GM18526 (cell line): ENCODE data around the gene ELMOD3.

ENCODE experiments used
- POLR2A ChIP-seq: IDR thresholded peaks from 3 replicates; pipeline ENCODE4 v1.6.1; 2011; ENCODE audit not compliant: insufficient read length; ENCODE audit errors: extremely low read depth

ELMOD3 gene

GRCh38 chr2:85428343-85428881 lies 73.8 kb downstream of the ELMOD3 start:
- no peak for TF ChIP-seq POLR2A

GRCh38 chr2:85429213-85429923 lies 74.8 kb downstream of the ELMOD3 start:
- no peak for TF ChIP-seq POLR2A

DNA sequence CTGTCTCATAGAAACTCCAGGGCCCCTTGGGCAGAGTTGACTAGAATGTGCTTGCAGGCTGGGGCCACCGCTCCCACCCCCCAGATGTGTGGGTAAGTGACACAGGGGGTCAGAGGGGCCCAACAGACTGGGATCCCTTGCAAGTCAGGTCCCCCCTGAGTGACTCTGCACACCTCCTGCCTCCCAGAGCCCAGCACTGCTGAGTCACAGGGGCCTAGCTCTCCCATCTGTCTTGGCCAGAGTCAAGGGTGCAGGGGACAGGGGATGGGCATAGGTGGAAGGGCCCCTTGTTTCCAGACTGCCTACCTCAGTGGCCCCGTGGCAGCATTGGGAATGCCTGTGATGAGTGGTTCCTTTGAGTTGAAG lies 75.3 kb downstream of the ELMOD3 start:
- no peak for TF ChIP-seq POLR2A

GRCh38 chr2:85430752-85431569 lies 76.4 kb downstream of the ELMOD3 start:
- no peak for TF ChIP-seq POLR2A

DNA sequence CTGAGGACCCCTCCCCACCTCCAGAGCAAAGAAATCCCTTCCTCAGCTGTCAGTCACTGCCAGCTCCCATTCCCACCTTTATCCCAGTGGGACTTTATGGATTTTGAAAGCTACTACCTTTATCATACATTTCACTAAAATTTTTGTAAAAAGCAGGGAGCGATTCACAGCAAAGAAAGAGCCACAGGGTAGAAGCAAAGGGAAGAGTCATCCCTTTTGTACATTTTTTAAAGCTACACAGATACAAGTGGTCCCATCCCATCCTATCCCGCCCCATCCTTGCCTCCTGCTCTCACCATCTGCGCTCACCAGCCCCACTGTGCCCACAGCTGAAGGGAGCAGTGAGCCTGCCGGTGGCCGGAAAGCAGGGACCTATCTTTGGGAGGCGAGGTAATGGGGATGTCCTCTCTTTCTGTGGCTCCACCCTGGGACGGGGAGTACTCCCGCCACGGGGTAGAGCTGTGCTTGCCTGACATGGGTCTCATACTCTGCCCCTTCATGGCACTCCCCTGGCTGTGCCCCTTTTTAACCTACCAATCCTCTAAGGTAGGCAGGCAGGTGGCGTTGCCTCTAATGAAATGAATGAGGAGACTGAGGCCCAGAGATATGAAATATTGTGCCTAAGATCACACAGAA lies 77.1 kb downstream of the ELMOD3 start:
- no peak for TF ChIP-seq POLR2A

- no peak for TF ChIP-seq POLR2A
These were observed 79.0 kb downstream of the ELMOD3 start for GRCh38 chr2:85433511-85434089.

DNA sequence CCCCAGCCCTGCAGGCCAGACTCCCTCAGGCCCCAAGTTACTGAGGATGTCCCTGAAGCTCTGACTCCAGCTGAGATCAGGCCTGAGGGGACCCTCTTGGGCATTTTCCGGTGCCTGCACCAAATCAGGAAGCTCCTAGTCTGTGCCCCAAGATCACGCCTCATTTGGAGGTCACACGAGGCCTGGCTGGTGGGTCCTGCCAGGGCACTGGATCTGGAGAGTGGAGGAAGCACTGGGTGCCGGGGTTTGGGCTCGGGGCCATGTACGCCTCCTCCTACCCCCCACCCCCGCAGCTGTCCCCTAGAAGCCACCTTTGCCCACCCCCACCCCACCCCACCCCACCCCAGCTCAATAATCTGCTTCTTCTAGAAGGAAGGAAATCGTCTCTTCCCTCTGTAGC lies 80.1 kb downstream of the ELMOD3 start:
- TF ChIP-seq POLR2A = no peak

DNA sequence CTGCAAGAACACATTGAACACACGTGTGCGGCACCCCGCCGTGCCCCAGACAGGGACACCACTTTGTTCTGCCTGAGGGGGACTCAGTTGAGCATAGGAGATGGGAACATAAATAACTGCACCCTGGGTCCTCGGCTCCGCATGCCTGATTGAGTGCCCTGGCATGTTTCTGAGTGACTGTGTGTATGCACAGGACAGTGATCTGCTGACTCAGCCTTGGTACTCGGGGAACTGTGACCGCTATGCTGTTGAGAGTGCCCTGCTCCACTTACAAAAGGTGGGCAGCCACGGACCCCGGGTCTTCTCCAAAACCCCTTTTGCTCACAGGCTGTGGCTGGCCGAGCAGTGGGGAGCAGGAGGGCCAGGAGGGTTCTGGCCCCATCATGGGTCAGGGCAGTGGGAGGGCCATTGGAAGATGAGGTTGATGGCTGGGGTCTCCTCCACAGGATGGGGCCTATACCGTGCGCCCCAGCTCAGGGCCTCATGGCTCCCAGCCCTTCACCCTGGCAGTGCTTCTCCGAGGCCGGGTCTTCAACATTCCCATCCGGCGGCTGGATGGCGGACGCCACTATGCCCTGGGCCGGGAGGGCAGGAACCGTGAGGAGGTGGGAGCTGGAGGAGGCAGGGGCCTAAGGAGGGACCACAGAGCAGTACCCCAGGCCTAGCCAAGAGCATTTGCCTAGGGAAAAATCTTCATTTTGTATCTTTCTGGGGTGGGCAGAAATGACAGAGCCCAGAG lies 80.8 kb downstream of the ELMOD3 start:
- no peak for TF ChIP-seq POLR2A

- no peak for TF ChIP-seq POLR2A
These were observed 81.6 kb downstream of the ELMOD3 start for GRCh38 chr2:85435981-85436835.

DNA sequence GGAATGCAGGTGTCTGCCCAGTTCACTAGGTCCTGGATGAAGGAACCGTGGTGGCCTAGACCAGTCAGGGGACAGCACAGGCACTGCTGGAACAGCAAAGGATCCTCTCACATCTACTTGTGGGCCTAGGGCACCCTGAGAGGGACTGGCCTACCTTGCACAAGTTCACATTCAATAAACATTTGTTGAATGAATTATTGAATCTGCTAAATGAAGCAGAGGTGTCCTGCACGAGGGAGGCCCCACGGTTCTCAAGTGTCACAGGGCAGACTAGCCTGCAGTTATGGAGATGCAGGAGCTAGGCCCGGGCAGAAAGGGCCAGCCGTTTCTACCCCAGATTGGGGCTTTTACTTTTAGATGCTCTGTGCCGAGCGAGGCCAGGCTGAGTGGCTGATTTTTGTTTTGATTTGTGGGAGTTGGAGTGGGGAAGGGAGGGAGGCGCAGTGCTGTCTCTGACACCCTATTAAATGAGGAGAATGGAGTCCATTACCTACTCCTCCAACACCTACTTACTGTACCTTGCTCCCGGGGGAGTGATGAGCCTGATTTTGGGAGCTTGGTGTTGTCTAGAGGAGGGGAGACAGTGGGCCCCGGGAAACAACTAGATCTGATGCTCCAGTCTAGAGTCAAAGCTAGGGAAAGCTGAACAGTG lies 82.4 kb downstream of the ELMOD3 start:
- no peak for TF ChIP-seq POLR2A

- peak; percentile 66 for TF ChIP-seq POLR2A
These were observed 83.1 kb downstream of the ELMOD3 start for GRCh38 chr2:85437488-85438200.

DNA sequence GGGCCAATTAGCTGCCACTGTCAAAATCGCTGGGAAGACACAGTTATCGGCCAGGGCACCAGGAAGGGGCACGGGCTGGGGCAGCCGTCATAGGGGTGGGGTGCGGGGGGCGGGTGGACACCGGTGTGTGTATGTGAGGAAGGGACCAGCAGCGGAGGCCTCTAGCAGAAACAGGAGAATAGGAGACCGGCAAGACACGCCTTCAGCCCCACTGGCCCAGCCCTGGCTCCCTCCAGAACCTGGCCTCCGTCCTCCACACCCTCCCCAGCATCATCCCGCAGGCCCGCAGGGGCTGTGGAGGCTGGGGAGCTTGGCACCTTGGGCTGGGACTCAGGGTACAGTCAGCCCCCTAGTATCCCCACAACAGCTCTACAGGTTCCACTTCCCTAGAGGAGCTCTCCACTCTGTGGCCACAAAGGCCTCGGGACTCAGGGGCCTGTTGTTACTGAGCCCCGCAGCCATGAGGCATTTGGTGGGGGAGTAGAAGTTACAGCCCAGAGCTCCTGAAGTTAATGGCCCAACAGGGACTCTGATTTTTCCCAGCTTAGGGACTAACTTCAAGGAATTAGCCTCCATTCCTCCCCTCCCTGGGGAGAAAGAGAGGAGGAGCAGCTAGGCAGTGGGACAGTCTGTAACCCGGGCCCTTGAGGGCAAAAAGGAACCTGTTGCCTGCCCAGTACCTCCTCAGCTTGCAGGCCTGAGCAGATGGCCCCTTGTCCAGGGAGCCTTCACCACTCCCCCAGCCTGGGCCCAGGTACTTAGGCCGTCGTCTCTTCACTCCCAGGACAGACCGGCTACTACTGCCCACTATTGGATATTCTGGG lies 83.8 kb downstream of the ELMOD3 start:
- no peak for TF ChIP-seq POLR2A
